ENCODE results near the gene APOBEC2. TPM values are rescaled to one million over a fixed set of nuclear protein-coding genes. Genes with fewer than 3 reads are reported as not detected.
A peak's percentile ranks its signal among the peaks of the same experiment; 100 is the strongest.

The APOBEC2 gene
- total and polyA plus RNA-seq, 2 of the 13 experiments (the other 11 are each of a cell fraction or from before 2014, with no cell fraction given): 0.09 TPM; not detected in 1

DNA sequence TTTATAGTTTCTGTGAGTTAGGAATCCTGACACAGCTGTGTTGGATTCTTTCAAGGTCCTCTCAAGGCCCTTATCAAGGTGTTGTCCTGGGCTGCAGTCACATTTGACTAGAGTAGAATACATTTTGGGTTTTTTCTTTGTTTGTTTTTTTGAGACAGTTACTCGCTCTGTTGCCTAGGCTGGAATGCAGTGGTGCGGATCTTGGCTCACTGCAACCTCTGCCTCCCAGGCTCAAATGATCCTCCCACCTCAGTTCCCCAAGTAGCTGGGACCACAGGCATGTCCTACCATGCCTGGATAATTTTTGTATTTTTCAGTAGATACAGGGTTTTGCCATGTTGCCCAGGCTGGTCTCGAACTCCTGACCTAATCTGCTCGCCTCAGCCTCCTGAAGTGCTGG lies 35.4 kb downstream of the APOBEC2 start (continued):
- TF ChIP-seq SRSF9 (IDR thresholded peaks at IDR 0.05; ENCODE audit: borderline replicate concordance, insufficient read depth, low read depth, low read length, poor library complexity, severe bottlenecking) (no peak), BCL6 (CRISPR knock-in tag; IDR thresholded peaks at IDR 0.05) (no peak)

- CTCF ChIA-PET (ENCODE audit: low intra/inter-chr PET ratio, low total read pairs): interaction anchor here (1.3 to 2.2 kb wide), 2 partner anchors 90 to 228 kb away, joined by 4 to 19 read pairs; no protein-coding TSS in a partner anchor
- intact Hi-C loops (cut with micrococcal nuclease; ENCODE audit: unreplicated experiment): loop anchor here (5.0 kb wide), 1 partner anchor 226 kb away; no protein-coding TSS in a partner anchor
- H3K4me2 ChIP-seq (ENCODE audit: low read depth, low read length): no peak overlapping the region
- TF ChIP-seq GLMP (CRISPR knock-in tag; IDR thresholded peaks at IDR 0.05; ENCODE audit: borderline replicate concordance): no peak
- TF ChIP-seq FOXA3 (CRISPR knock-in tag; IDR thresholded peaks at IDR 0.05): no peak
- no peak for TF ChIP-seq GPN1 (CRISPR knock-in tag; IDR thresholded peaks at IDR 0.05; ENCODE audit: borderline replicate concordance)
- TF ChIP-seq ZNF839 (CRISPR knock-in tag; IDR thresholded peaks at IDR 0.05; ENCODE audit: borderline replicate concordance): no peak
- TF ChIP-seq PRDM15 (CRISPR knock-in tag; IDR thresholded peaks at IDR 0.05): no peak
- TF ChIP-seq, protein P1, sequence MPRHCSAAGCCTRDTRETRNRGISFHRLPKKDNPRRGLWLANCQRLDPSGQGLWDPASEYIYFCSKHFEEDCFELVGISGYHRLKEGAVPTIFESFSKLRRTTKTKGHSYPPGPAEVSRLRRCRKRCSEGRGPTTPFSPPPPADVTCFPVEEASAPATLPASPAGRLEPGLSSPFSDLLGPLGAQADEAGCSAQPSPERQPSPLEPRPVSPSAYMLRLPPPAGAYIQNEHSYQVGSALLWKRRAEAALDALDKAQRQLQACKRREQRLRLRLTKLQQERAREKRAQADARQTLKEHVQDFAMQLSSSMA (CRISPR knock-in tag; IDR thresholded peaks at IDR 0.05): no peak
- no peak for TF ChIP-seq HNRNPUL1 (IDR thresholded peaks at IDR 0.05; ENCODE audit: low read depth, low read length)
- no peak for TF ChIP-seq NR2F1 (CRISPR knock-in tag; IDR thresholded peaks at IDR 0.05)
- TF ChIP-seq ATAD3A (CRISPR knock-in tag; IDR thresholded peaks at IDR 0.05): no peak
- no peak for TF ChIP-seq SNAI1 (CRISPR knock-in tag; IDR thresholded peaks at IDR 0.05; ENCODE audit: borderline replicate concordance)
- TF ChIP-seq SP1 (IDR thresholded peaks at IDR 0.05): no peak
- no peak for TF ChIP-seq SP1 (CRISPR knock-in tag; IDR thresholded peaks at IDR 0.05)
- no peak for TF ChIP-seq ZFP82 (CRISPR knock-in tag; IDR thresholded peaks at IDR 0.05; ENCODE audit: borderline replicate concordance)
These were observed 38.1 kb downstream of the APOBEC2 start for GRCh38 chr6:41090841-41091761.

More at GRCh38 chr6:41090841-41091761, 38.1 kb downstream of the APOBEC2 start:
- Histone ChIP-seq H3K9ac (ENCODE audit: insufficient read depth, low read depth, low read length) (no peak overlapping the region), H3K36me3 (replicated peaks in 1 of 2; ENCODE audit: control insufficient read depth in 1 of 2, insufficient read depth in 2 of 2, low read length in 2 of 2) (peaks cover 40 to 83% of the 10 kb centered on the region in 2 experiments), H2AFZ (ENCODE audit: low read length) (no peak overlapping the region), H3K9me3 (ENCODE audit: low read length) (no peaks in the 10 kb centered on the region), H3K4me1 (ENCODE audit: insufficient read depth, low read length) (no peaks in the 10 kb centered on the region), H3K4me3 (replicated peaks in 1 of 3; ENCODE audit: insufficient read depth in 1 of 3, low read depth in 2 of 3, low read length in 3 of 3) (no peak overlapping the region), H3K79me2 (ENCODE audit: insufficient read depth, low read length) (no peaks in the 10 kb centered on the region), H4K20me1 (ENCODE audit: insufficient read depth, low read length) (no peaks in the 10 kb centered on the region; the same call in 1 of the 2 replicates), H3K27me3 (ENCODE audit: control insufficient read depth in 1 of 2, insufficient read depth in 2 of 2, low read length in 2 of 2) (no peaks in the 10 kb centered on the region), H3K27ac (ENCODE audit: extremely low read length, insufficient read depth, low read length) (no peak overlapping the region)
- POLR2A ChIA-PET: no interaction called here
- no peak for DNase-seq (ENCODE audit: low spot score)
- in situ Hi-C loops (cut with HindIII; ENCODE audit: extremely low pct_ligation_motif_present, low pct_unique_long_range_greater_than_20kb): loop anchor here (5.0 kb wide), 1 partner anchor 91 kb away; no protein-coding TSS in a partner anchor
- FAIRE-seq: no peak
- no peak for ATAC-seq
- TSS peak; percentile 15 for BruUV-seq (replicated peaks)
- WGBS (ENCODE audit: low lambda C conversion rate): 65% methylated on average over 1 of the region's 1 CpG
